Activated CD4-positive, alpha-beta T cell treated with anti-CD3 and anti-CD28 coated beads, Interleukin-2, amount 10 ng/mL, durations not matched to agents 24 days and 14 days (primary cell): ENCODE results near the gene EFNA5. TPM values are rescaled to one million over a fixed set of nuclear protein-coding genes. Genes with fewer than 3 reads are reported as not detected.
"Not testable (repeated sequence)": the region's sequence is repeated elsewhere in the genome, so short reads cannot be mapped to it uniquely, and the experiment has no call there.

Experiments used
- DNase-seq: peaks from one replicate; pipeline ENCODE4 v3.0.0; 2022
- H3K27ac Mint-ChIP-seq: one replicate; pipeline ENCODE4 v1.8.0; 2022; ENCODE audit warnings: mild to moderate bottlenecking, mixed read lengths
- H3K27me3 Mint-ChIP-seq: one replicate; pipeline ENCODE4 v1.8.0; 2022; ENCODE audit warnings: mixed read lengths
- H3K36me3 Mint-ChIP-seq: one replicate; pipeline ENCODE4 v1.8.0; 2022; ENCODE audit warnings: low read depth, mild to moderate bottlenecking, mixed read lengths
- H3K4me1 Mint-ChIP-seq: one replicate; pipeline ENCODE4 v1.8.0; 2021; ENCODE audit warnings: mixed read lengths
- H3K4me3 Mint-ChIP-seq: one replicate; pipeline ENCODE4 v1.8.0; 2022; ENCODE audit warnings: mild to moderate bottlenecking, moderate library complexity, mixed read lengths
- H3K9me3 Mint-ChIP-seq: one replicate; pipeline ENCODE4 v1.8.0; 2021; ENCODE audit warnings: mixed read lengths
- intact Hi-C: fragments of 100-400 bp; cut with micrococcal nuclease; formaldehyde crosslinking; loops from one replicate; pipeline ENCODE4 v1.15.1; 2023
- total RNA-seq: library from RNA; stranded (reverse); gene quantifications from 2 replicates; pipeline ENCODE4 v1.2.3, GENCODE V29; 2022

The EFNA5 gene
- total RNA-seq, 1 donor from 2014 or later = not detected

DNA sequence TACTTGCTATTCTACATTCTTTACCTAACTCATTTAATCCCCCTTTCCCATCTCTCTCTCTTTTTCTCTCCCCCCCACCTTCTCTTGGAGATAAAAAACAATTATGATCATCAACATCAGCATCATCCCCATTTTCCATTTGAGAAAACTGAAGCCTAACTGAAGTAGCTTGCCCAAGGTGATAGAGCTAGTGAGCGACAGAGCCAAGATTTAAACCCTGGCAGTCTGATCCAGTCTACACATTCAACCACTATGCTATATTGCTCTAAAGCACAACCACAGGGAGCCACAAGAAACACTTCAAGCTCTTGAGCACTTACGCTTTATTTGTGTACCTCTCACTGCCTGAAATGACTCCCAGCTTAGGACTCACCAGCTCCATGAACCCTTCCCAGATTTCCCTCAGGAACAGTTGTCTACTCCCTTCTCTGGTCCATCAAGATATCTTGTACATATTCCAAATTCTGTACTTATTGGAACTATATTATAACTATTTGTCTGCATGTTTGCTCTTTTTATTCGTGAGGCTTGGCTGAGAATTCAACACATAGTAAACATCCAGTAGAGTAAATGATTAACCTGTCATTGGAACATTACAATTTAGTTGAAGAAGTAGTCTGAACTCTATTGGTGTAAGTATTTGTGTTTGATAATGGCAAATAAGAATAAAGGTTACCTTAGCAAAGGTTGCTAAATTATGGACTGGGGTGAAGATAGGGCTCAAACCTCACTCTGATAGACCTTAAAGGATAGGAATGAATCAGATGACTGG, 164.8 kb downstream of the EFNA5 start:
- Mint-ChIP-seq H3K4me3 (no peak overlapping the region), H3K9me3 (peaks cover 4% of the 10 kb centered on the region), H3K27ac (no peak overlapping the region), H3K4me1 (peaks cover 8% of the 10 kb centered on the region), H3K36me3 (no peaks in the 10 kb centered on the region), H3K27me3 (peaks cover 23% of the 10 kb centered on the region)
- DNase-seq = no peak
- intact Hi-C loops = no loop called here

GRCh38 chr5:107504424-107504823, 166.3 kb downstream of the EFNA5 start:
- no peak overlapping the region for H3K4me3 Mint-ChIP-seq
- intact Hi-C loops = no loop called here

DNA sequence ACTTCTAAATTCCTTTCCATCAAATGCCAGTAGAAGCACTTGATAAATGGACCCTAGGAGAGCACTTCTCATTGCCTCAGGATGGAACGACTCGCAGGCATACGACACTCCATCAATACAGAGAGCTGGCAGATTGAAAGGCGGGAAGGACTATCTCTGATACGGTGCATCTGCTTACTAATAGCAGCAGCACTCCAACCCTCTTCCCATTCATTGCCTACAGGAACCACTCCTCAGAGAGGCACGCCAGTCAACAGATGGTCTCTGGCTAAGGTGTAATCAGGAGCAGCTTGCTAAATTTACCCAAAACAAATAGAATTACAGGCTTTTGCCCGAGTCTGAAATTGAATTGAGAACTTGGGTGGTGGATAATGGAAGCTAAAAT, 168.1 kb downstream of the EFNA5 start:
- intact Hi-C loops = no loop called here
- H3K27me3 Mint-ChIP-seq = peaks cover 23% of the 10 kb centered on the region
- H3K4me3 Mint-ChIP-seq = no peak overlapping the region
- DNase-seq = no peak
- no peaks in the 10 kb centered on the region for H3K36me3 Mint-ChIP-seq
- H3K27ac Mint-ChIP-seq = no peak overlapping the region
- H3K9me3 Mint-ChIP-seq = peaks cover 4% of the 10 kb centered on the region
- H3K4me1 Mint-ChIP-seq = peaks cover 8% of the 10 kb centered on the region

More at GRCh38 chr5:107504424-107504823, 166.3 kb downstream of the EFNA5 start:
- Mint-ChIP-seq H3K36me3 (no peaks in the 10 kb centered on the region), H3K27ac (no peak overlapping the region), H3K27me3 (peaks cover 23% of the 10 kb centered on the region), H3K9me3 (peaks cover 4% of the 10 kb centered on the region), H3K4me1 (peaks cover 8% of the 10 kb centered on the region)
- no peak for DNase-seq

GRCh38 chr5:107501965-107502675, 168.6 kb downstream of the EFNA5 start:
- no peak overlapping the region for H3K27ac Mint-ChIP-seq
- H3K27me3 Mint-ChIP-seq = peaks cover 23% of the 10 kb centered on the region

GRCh38 chr5:107500840-107501239, 169.9 kb downstream of the EFNA5 start:
- Mint-ChIP-seq H3K36me3 (no peaks in the 10 kb centered on the region), H3K4me3 (no peak overlapping the region), H3K27me3 (peaks cover 16% of the 10 kb centered on the region), H3K27ac (no peak overlapping the region), H3K9me3 (peaks cover 4% of the 10 kb centered on the region), H3K4me1 (peaks cover 8% of the 10 kb centered on the region)
- no peak for DNase-seq
- intact Hi-C loops = no loop called here

More at GRCh38 chr5:107501965-107502675, 168.6 kb downstream of the EFNA5 start:
- H3K4me3 Mint-ChIP-seq = peak overlapping the region; percentile 2
- intact Hi-C loops = no loop called here
- peaks cover 4% of the 10 kb centered on the region for H3K9me3 Mint-ChIP-seq
- peak; percentile 62 for DNase-seq
- peaks cover 8% of the 10 kb centered on the region for H3K4me1 Mint-ChIP-seq
- H3K36me3 Mint-ChIP-seq = no peaks in the 10 kb centered on the region

GRCh38 chr5:107500347-107500746, 170.4 kb downstream of the EFNA5 start:
- Mint-ChIP-seq H3K27ac (no peak overlapping the region), H3K4me3 (no peak overlapping the region), H3K9me3 (peaks cover 4% of the 10 kb centered on the region), H3K27me3 (peaks cover 13% of the 10 kb centered on the region), H3K4me1 (peaks cover 8% of the 10 kb centered on the region), H3K36me3 (no peaks in the 10 kb centered on the region)
- no peak for DNase-seq
- intact Hi-C loops = no loop called here

- Mint-ChIP-seq H3K27ac (no peak overlapping the region), H3K36me3 (no peaks in the 10 kb centered on the region), H3K27me3 (peaks cover 11% of the 10 kb centered on the region), H3K9me3 (peaks cover 4% of the 10 kb centered on the region), H3K4me3 (no peak overlapping the region), H3K4me1 (peaks cover 8% of the 10 kb centered on the region)
- DNase-seq = no peak
- intact Hi-C loops = no loop called here
These were observed 171.0 kb downstream of the EFNA5 start for GRCh38 chr5:107499776-107500175.

DNA sequence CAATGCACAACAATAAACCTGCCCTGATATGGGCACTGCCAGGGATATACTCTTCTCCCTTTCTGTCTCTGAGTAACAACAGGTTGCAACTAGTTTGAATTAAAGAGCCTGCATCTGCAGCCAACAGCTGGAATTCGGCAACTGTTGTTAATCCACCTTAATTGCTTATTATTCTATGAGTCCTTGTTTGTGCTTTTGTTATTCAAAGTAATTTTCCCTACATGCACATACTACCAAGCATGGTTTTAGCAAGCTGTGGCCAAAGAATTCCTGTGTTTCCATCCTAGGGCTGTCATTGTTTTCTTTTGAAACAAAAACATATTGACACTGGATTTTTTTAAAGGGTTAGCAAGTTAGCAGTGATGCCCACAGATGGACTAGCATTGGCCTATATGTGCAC, 171.5 kb downstream of the EFNA5 start:
- peaks cover 4% of the 10 kb centered on the region for H3K9me3 Mint-ChIP-seq
- no peak overlapping the region for H3K4me3 Mint-ChIP-seq
- peaks cover 8% of the 10 kb centered on the region for H3K4me1 Mint-ChIP-seq
- intact Hi-C loops = no loop called here
- no peak for DNase-seq
- no peak overlapping the region for H3K27ac Mint-ChIP-seq
- H3K27me3 Mint-ChIP-seq = peaks cover 11% of the 10 kb centered on the region
- no peaks in the 10 kb centered on the region for H3K36me3 Mint-ChIP-seq

DNA sequence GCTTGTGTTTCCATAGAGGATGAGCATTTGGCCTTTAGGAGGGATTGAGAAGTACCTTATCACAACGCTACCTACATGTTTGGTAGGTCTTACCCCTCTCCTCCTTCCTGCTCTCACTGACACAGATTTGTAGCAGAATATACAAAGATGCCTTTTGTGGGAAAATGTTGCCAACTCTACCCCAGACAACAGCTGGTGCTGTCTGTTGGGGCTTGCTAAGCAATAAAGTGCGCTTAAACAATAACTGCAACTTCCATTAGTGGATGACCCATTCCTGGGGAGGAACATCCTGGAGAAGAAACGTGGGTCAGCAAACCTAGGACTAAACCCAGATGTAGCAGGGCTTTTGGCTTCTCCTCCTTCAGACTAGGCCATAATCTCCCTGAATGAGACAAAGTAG, 174.3 kb downstream of the EFNA5 start:
- Mint-ChIP-seq H3K4me3 (no peak overlapping the region), H3K36me3 (no peaks in the 10 kb centered on the region), H3K4me1 (no peaks in the 10 kb centered on the region), H3K9me3 (no peaks in the 10 kb centered on the region), H3K27me3 (no peaks in the 10 kb centered on the region), H3K27ac (no peak overlapping the region)
- no peak for DNase-seq
- intact Hi-C loops = no loop called here

DNA sequence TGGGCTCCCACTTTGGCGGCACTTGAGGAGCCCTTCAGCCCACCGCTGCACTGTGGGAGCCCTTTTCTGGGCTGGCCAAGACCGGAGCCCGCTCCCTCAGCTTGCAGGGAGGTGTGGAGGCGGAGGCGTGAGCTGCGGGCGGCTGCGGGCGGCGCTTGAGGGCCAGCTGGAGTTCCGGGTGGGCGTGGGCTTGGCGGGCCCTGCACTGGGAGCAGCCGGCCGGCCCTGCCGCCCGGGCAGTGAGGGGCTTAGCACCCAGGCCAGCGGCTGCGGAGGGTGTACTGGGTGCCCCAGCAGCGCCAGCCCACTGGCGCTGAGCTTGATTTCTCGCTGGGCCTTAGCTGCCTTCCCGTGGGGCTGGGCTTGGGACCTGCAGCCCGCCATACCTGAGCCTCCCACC, 176.6 kb downstream of the EFNA5 start:
- H3K4me3 Mint-ChIP-seq, DNase-seq, H3K9me3 Mint-ChIP-seq, intact Hi-C loops, H3K27me3 Mint-ChIP-seq, H3K27ac Mint-ChIP-seq, H3K36me3 Mint-ChIP-seq, H3K4me1 Mint-ChIP-seq: not testable (repeated sequence)

- Mint-ChIP-seq H3K27ac (no peak overlapping the region), H3K4me3 (no peak overlapping the region), H3K36me3 (no peaks in the 10 kb centered on the region), H3K27me3 (peaks cover 10% of the 10 kb centered on the region), H3K4me1 (peaks cover 20% of the 10 kb centered on the region), H3K9me3 (peaks cover 14% of the 10 kb centered on the region)
- DNase-seq = no peak
- intact Hi-C loops = loop anchor here (2.0 to 5.0 kb wide), 4 partner anchors 22 to 198 kb away; no protein-coding TSS in a partner anchor
These were observed 183.6 kb downstream of the EFNA5 start for GRCh38 chr5:107487056-107487542.

GRCh38 chr5:107486489-107486888, 184.2 kb downstream of the EFNA5 start:
- Mint-ChIP-seq H3K27ac (no peak overlapping the region), H3K36me3 (no peaks in the 10 kb centered on the region), H3K27me3 (peaks cover 10% of the 10 kb centered on the region), H3K4me3 (no peak overlapping the region), H3K4me1 (peaks cover 20% of the 10 kb centered on the region), H3K9me3 (peaks cover 14% of the 10 kb centered on the region)
- peak; percentile 79 for DNase-seq
- intact Hi-C loops = loop anchor here (1.0 to 5.0 kb wide), 5 partner anchors 9 to 198 kb away; no protein-coding TSS in a partner anchor

- Mint-ChIP-seq H3K27me3 (peaks cover 21% of the 10 kb centered on the region), H3K9me3 (peaks cover 14% of the 10 kb centered on the region), H3K4me1 (peaks cover 20% of the 10 kb centered on the region), H3K4me3 (no peak overlapping the region), H3K36me3 (no peaks in the 10 kb centered on the region), H3K27ac (no peak overlapping the region)
- intact Hi-C loops = loop anchor here (5.0 kb wide), 2 partner anchors 87 to 98 kb away; no protein-coding TSS in a partner anchor
- no peak for DNase-seq
These were observed 185.6 kb downstream of the EFNA5 start for GRCh38 chr5:107485184-107485583.

GRCh38 chr5:107484281-107484680, 186.5 kb downstream of the EFNA5 start:
- DNase-seq = no peak
- peaks cover 21% of the 10 kb centered on the region for H3K27me3 Mint-ChIP-seq
- H3K36me3 Mint-ChIP-seq = no peaks in the 10 kb centered on the region
- H3K4me1 Mint-ChIP-seq = peaks cover 20% of the 10 kb centered on the region
- peaks cover 14% of the 10 kb centered on the region for H3K9me3 Mint-ChIP-seq
- no peak overlapping the region for H3K27ac Mint-ChIP-seq
- H3K4me3 Mint-ChIP-seq = no peak overlapping the region
- intact Hi-C loops = no loop called here
